GM18951 (cell line): ENCODE data around the gene SULT1A4.
"Not testable (repeated sequence)": the region's sequence is repeated elsewhere in the genome, so short reads cannot be mapped to it uniquely, and the experiment has no call there.

Source experiments
- in situ Hi-C: fragments of 300-500 bp; cut with MboI; formaldehyde crosslinking; loops from one replicate; pipeline ENCODE4 v1.12.0; 2022; ENCODE audit warnings: low sequenced_read_pairs, mixed read lengths, inconsistent platforms; ENCODE audit not compliant: unreplicated experiment

SULT1A4 gene

DNA sequence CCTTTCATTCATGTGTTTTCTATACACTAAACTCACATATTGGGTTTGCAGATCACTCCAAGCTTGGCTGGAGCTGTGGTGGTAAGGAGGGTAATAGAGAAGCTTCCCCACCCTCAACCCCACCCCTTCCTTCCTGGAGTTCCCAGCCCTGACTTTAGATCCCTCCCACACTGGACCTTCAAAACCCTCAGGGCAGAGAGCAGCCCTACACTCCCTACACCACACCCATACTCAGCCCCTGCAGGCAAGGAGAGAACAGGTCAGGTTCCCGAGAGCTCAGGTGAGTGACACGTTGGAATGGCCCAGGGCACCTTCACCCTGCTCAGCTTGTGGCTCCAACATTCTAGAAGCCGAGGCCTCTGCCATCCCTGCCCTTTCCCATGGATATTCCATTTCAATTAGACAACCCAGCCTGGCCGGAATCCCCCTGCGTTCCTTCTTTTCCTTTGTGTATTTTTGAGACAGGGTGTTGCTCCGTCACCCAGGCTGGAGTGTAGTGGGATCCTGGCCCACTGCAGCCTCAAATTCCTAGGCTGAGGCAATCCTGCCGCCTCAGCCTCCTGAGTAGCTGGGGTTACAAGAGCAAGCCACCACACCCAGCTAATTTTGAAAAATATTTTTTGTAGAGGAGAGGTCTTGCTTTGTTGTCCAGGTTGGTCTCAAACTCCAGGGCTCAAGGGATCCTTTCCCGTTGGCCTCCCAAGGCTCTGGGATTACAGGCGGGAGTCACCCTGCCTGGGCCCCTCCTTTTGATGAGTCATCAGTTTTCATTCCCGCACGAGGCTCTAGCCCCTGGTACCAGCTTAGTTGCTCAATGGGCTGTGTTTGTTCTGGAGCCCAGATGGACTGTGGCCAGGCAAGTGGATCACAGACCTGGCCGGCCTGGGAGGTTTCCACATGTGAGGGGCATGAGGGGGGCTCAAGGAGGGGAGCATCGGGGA, at the start of gene SULT1A4:
SULT1A4 (plus strand) TSS at position 208 of the 941 bp plus-strand sequence. CDS start 1,473 bp downstream, outside the sequence.
- in situ Hi-C loops, result loop anchor here (25.0 kb wide), 3 partner anchors 652 to 1177 kb away; partner anchors contain the start of genes GDPD3, MAPK3 and ZNF771

DNA sequence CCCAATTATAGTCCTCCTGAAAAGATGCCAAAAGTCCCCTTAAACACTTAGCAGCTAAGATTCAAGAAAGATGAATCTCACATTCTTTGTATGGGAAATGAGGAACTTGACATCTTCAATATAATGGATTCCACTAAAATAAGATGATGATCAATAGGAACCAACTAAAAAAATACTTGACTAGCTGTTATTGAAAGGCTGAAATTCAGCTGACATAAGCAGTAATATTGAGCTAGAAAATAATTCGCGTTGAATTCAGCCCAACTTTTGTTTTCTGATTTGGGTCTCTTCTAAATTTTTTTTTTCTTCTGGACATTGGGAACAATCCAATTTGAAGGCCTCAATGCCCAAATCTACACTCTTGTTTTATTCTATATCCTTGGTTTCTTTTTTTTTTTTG, 36.1 kb upstream of the SULT1A4 start:
- in situ Hi-C loops, result not testable (repeated sequence)

DNA sequence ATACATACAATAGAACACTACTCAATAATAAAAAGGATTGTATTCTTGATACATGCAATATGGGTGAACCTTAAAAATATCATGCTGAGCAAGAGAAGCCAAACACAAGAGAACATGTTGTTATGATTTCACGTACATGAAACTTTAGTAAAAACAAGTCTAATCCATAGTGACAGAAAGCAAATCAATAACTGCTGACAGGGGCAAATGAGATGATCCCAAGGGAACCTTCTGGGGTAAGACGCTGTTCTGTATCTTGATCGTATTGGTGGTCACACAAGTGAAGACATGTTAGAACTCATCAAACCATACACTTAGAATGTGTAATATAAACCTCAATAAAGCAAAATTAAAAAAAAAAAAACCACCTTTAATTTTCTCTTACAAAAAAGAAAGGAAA, 34.3 kb upstream of the SULT1A4 start:
- in situ Hi-C loops, result loop anchor here (25.0 kb wide), 1 partner anchor 862 kb away; no protein-coding TSS in a partner anchor

DNA sequence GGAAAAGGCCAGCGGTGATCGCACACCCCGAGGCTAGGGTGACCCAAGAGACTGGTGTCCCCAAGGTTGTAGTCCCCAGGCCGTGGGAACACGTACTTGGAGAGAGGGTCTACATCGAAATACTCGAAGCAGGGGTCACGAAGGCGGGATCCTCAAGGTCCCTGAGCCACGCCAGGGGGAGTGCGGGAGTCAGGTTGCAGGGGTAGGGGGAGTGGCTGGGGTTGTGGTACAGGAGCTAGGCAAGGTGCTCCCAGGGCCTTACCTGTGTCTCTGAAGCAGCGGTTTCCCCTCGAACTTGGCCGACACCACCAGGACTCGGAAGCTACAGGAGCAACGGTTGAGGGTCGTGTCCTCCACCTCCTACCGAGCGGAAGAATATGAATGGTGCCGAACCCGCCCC, 6.0 kb upstream of the SULT1A4 start:
- in situ Hi-C loops, result loop anchor here (25.0 kb wide), 3 partner anchors 659 to 1184 kb away; partner anchors contain the start of genes GDPD3, MAPK3 and ZNF771

DNA sequence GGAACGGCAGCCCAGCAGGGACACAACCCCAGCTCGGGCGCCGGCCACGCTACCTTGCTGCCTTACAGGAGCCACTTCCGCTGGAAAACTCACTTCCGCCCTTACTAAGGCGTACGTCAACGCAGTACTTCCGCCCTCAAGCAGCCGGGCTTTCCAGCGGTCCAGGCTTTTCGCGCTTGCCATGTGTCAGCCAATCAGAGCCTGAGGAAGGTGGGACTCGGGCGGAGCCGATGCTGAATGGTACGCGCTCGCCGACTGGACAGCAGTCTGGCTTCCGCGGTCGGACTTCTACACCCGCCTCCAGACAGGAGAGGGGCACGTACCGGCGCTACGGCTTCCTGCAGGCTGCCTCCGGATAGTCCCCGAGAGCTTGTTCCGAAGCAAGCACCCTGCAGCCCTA, 5.4 kb upstream of the SULT1A4 start, which contains the start of the genes BOLA2 and SLX1B:
BOLA2 (minus strand) TSS at position 83 of the 400 bp plus-strand sequence. CDS start 98 bp downstream, outside the sequence.
SLX1B (plus strand) TSS at position 265 of the 400 bp plus-strand sequence.
- in situ Hi-C loops, result loop anchor here (25.0 kb wide), 3 partner anchors 658 to 1183 kb away; partner anchors contain the start of genes GDPD3, MAPK3 and ZNF771

DNA sequence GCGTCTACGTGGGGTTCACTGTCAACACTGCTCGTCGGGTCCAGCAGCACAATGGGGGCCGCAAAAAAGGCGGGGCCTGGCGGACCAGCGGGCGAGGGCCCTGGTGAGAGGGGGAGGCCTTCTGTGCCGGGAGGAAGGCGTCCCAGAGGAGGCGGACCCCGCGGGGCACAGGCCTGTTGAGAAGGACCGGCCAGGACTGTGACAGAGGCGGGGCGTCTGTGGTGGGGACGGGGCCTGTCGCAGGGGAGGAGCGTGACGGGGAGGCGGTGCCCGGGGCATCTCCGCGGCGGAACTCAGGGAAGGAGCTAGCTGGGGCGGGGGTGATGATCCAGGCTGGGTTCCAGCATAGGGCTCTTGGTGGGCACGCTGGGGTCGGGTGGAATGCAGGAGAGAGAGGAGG, 4.9 kb upstream of the SULT1A4 start:
- in situ Hi-C loops, result loop anchor here (25.0 kb wide), 3 partner anchors 657 to 1182 kb away; partner anchors contain the start of genes GDPD3, MAPK3 and ZNF771

DNA sequence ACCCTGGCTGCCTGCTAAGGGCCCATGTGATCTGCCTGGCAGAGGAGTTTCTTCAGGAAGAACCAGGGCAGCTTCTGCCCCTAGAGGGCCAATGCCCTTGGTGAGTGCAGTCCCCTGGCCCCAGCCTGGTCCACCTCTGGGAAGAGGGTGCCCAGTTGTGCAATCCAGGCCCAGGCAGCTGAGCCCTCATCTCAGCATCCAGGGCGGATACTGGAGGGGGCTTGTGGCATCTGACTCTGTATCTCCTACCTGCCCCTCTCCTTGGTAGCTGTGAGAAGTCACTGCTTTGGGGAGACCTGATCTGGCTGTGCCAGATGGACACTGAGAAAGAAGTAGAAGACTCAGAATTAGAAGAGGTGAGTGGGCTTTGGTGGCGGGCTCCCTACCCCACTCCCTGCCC, 2.1 kb upstream of the SULT1A4 start:
- in situ Hi-C loops, result loop anchor here (25.0 kb wide), 3 partner anchors 655 to 1180 kb away; partner anchors contain the start of genes GDPD3, MAPK3 and ZNF771

DNA sequence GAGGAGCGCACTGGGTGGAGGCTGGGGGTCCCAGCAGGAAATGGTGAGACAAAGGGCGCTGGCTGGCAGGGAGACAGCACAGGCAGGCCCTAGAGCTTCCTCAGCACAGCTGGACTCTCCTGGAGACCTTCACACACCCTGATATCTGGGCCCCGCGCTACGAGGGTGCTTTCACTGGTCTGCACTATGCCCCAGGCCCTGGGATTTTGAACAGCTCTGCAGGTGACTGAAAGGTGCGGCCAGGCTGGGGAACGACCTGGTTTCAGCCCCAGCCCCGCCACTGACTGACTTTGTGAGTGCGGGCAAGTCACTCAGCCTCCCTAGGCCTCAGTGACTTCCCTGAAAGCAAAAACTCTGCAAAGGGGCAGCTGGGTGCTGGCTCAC, 926 bp downstream of the SULT1A4 start:
- in situ Hi-C loops, result loop anchor here (25.0 kb wide), 3 partner anchors 652 to 1177 kb away; partner anchors contain the start of genes GDPD3, MAPK3 and ZNF771

DNA sequence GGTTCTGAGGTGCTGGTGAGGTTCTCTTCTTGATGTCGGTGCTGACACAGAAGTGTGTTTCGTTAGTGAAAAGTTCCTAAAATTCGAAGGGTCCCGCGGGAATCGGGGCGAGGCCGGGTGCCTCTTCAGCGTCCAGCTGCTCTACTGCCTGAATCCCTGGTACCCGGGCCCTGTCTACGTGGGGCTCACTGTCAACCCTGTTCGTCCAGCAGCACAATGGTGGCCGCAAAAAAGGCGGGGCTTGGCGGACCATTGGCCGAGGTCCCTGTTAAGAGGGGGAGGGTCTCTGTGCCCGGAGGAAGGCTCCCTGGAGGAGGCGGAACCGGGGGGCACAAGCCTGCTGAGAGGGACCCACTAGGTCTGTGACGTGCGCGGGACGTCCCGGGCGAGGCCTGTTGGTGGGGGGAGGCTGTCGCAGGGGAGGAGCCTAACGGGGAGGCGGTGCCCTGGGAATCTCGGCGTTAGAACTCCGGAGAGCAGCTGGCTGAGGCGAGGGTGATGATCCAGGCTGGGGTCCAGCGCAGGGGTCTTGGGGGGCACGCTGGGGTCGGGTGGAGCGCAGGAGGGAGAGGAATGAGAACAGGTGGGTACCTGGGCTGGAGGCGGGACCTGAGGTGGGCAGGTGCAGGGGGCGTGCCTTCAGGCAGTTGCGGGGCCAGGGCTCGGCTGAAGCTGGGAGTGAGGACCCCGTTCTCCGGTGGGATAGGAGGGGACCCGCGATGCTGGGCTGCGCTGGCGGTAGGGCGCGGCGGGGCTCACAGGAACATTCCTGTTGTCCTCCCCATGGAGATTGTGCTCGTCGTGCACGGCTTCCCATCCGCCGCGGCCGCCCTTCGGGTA, 6.5 kb downstream of the SULT1A4 start:
- in situ Hi-C loops, result loop anchor here (25.0 kb wide), 3 partner anchors 646 to 1171 kb away; partner anchors contain the start of genes GDPD3, MAPK3 and ZNF771

DNA sequence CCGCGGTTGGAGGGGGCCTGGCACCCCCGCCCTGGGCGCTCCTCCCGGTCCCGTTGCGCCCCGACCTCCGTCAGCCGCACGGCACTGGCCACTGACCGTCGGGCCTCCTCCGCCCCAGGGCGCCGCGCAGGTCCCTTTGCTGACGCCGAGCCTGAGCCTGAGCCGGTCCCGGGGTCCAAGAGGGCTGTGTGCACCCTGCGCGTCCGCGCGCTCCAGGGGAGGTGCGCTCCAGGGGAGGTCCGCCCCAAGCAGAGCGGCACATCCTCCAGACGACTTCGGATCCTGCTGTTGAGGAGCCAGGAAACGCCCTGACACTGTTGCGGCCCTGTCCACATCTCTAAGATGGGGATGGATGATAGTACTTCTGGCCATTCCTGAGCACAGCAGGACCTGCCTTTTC, 7.2 kb downstream of the SULT1A4 start:
- in situ Hi-C loops, result loop anchor here (25.0 kb wide), 3 partner anchors 645 to 1170 kb away; partner anchors contain the start of genes GDPD3, MAPK3 and ZNF771

DNA sequence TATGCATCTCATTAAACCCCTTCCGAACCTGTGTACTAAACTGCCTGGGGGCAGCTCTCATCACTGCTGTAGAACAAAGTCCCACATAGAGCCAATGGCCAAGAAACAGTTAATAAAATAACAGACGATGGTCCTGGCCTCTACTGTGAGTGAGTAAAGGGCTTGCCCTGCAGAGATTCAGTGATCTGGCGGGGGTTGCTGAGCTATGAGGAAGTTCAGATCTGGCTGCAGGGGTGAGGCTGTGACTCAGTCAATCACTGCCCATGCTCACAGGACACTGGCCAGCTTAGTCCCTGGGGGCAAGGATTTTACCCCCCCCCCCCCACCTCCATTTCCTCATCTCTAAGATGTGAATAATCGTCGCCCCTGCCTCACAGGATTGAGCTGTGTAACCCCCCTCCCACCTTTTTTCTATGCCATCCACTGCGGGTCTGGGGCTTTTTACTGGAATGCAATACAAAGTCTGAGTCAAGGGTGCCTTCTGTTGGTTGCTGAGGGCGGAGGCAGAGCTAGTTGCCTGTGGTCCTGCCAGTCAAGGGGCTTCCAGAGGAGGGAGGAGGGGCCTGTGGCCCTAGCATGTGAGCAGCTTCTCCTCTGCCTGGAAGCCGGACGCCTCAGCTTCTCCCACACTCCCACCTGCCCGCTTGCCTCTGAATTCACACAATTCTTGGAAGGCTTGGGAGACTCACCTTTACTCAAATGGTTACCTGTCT, 8.1 kb downstream of the SULT1A4 start:
- in situ Hi-C loops, result loop anchor here (25.0 kb wide), 3 partner anchors 644 to 1169 kb away; partner anchors contain the start of genes GDPD3, MAPK3 and ZNF771

DNA sequence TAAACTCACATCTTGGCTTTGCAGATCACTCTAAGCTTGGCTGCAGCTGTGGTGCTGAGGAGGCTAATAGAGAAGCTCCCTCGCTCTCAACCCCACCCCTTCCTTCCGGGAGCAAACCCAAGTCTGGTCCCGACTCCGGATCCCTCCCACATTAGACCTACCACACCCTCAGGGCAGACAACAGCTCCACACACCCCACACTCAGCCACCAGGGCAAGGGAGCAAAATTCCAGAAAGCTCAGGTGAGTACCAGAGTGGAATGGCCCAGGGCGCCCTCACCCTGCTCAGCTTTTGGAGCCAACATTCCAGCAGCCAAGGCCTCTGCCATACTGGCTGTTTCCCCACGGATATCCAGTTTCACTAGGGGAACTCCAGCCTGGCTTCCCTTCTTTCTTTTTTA, 9.9 kb downstream of the SULT1A4 start:
- in situ Hi-C loops, result loop anchor here (25.0 kb wide), 3 partner anchors 643 to 1168 kb away; partner anchors contain the start of genes GDPD3, MAPK3 and ZNF771

DNA sequence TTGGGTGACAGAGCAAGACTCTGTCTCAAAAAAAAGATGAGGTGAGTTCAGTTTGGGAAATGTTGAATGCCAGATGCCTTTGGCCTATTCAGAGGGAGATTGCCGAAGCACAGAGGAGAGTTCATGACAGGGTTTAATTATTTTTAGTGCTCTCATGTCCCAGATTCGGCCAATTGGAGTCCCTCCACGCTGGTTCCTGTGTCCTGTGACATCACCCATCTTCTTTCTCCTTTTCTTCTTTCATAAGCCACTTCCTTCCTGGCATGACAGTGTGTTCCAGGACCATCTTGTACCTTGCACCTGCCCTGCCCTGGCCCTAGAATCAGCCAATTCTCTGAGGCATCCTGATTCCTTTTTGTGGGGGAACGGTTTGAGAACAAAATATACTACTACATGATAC, 12.4 kb downstream of the SULT1A4 start:
- in situ Hi-C loops, result loop anchor here (25.0 kb wide), 3 partner anchors 640 to 1165 kb away; partner anchors contain the start of genes GDPD3, MAPK3 and ZNF771

DNA sequence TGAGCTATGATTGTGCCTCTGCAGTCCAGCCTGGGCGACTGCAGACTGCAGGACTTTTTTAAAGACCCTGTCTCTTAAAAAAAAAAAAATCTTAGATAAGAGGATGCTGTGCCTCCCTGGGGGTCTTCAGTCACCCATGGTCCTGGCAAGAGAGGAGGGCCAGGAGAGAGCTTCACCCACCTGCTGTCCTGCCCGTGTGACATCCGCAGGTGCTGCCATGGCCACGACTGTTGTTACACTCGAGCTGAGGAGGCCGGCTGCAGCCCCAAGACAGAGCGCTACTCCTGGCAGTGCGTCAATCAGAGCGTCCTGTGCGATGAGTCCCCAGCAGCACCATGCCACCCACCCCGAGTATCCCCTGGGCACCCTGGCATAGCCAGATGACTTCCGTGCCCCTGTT, 22.6 kb downstream of the SULT1A4 start:
- in situ Hi-C loops, result not testable (repeated sequence)

DNA sequence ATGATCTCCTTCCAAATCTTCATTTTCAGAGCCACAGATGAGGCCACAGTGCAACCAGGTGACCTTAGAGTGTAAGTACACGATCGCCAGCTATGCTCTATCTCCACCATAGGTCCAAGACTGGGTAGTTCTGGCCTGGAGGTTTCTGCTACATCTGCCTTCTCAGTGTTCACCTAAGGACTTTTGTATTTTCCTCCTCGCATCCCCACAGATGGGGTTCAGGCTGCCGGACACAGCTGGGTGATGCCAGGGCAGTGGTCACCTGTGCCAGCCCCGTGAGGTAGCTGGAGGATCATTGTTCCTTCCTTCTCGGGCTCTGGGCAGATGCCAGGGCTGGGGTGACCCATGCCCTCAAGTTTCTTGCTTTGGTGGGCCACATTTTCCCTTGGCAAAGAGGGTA, 46.6 kb downstream of the SULT1A4 start, which contains the start of gene NPIPB12:
NPIPB12 (minus strand) TSS at position 101 of the 400 bp plus-strand sequence.
- in situ Hi-C loops, result not testable (repeated sequence)
